ENCODE results near the gene DIAPH2.
"Not testable (repeated sequence)": the region's sequence is repeated elsewhere in the genome, so short reads cannot be mapped to it uniquely, and the experiment has no call there.

Gene DIAPH2

DNA sequence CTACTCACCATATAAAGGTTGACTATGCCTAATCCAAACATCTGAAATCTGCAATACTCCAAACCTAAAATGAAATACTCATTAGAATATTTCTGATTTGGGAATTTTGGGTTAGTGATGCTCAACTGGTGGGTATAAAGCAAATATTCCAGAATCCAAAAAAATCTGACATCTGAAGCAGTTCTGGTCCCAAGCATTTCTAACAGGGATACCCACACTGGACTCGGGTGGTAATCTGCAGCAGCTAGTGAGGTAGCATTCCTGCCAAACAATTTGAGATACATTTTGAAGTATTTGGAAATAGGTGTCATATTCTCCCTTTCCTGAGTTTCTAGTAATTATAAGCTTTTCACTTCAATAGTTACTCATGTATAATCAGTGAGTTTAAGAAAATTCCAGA, 149.5 kb downstream of the DIAPH2 start:
- DNase-seq, result no peak

DNA sequence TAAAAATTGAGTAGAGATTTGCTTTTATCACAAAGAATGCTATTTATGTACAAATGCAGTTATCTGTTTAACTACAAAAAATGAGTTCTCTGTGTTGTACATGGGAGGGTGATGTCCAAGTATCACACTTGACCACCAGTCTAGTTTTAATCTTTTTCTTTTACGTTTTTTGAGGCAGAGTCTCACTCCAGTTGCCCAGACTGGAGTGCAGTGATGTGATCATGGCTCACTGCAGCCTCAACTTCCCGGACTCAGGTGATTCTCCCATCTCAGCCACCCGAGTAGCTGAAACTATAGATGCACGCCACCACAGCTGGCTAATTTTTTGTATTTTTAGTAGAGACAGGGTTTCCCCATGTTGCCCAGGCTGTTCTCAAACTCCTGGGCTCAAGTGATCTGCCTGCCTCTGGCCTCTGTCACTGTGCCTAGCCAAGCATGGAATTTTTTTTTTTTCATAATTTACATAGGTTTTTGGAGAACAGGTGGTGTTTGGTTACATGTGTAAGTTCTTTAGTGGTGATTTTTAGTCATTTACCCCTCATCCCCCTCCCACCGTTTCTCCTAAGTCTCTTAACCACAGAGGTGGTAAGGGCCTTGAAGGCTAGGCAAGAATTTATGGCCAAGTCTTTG, 151.1 kb downstream of the DIAPH2 start:
- DNase-seq, result no peak

DNA sequence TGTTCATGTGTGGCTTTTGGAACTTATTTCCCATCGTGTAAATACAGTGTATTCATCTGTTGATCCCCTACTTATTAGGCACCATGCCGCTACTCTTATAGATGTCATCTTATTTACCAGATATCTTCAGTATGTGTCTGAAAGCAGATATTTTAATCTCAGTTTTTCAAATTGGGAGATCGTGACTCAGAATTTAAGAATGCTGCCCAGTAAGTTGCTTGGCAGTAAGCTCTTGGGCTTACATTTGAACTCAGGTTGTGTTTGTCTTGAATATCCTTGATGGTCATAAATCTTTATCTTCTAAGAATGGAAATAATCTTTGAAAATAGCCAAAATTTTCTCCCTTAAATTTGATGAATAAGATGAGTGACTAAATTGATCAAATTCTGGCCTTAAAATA, 153.2 kb downstream of the DIAPH2 start:
- no peak for DNase-seq

DNA sequence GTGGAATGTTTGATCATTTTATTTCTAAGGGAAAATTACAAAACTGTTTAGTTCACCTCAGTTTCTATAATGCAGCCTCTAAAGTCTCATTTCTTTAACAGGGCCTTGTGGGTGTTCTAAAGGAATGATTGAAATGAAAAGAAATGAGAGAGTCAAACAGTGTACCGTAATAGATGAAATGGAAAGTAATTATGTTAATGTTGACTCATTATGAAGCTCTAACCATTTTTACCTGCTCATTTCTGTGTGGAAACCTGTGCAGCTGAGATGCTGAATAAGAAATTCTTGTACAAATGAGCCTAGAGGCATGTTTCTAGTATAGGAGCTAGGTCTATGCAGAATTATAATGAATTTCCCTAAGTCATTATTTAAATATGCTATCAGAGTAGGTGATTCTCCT, 153.9 kb downstream of the DIAPH2 start:
- no peak for DNase-seq

DNA sequence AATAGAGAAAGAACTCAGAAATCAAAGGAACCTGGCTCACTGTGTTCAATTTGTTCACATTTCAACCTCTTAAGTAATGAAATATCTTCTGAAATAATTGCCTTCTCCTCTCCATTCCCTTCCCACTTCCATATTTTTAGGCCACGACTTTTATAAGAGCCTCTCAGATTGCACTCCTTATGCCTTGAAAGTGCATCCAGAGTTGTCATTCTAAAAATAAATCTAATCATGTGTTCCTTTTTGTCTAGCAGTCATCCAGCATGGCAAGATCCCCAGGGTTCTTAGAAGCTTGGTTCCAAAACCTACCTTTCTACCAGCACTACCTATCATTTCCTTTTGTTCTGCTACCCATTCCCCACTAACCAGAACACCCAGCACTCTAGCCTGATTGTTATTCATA, 156.7 kb downstream of the DIAPH2 start:
- DNase-seq, result no peak

DNA sequence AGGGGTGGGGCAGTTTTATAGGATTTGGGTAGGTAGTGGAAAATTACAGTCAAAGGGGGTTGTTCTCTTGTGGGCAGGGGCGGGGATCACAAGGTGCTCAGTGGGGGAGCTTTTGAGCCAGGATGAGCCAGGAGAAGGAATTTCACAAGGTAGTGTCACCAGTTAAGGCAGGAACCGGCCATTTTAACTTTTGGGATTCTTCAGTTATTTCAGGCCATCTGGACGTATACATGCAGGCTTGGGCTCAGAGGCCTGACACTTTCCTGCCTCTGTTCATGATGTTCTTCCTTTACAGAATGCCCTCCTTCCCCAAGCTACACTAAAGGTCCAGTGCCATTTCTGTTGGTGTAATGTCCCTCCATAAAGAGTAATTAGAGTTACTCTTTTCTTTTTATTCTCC, 157.2 kb downstream of the DIAPH2 start:
- DNase-seq, result not testable (repeated sequence)

DNA sequence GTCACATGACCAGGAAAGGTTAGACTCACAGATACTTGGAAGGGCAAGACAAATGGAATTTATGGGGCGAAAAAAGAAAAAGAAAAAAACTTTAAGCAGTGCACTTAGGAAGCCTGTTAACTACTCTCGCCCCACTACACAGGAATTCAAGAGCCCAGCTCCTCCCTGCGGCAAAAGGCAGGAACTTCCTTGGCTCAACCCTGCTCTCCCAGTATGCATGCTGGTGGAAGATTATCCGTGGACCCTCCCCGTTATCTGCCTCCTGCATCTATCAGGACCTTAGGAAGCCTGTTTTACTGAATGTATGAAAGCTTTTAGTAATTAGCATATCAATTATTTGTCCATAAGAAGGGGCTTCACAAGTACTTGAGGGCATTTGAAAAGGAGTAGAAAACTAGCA, 158.9 kb downstream of the DIAPH2 start:
- no peak for DNase-seq

DNA sequence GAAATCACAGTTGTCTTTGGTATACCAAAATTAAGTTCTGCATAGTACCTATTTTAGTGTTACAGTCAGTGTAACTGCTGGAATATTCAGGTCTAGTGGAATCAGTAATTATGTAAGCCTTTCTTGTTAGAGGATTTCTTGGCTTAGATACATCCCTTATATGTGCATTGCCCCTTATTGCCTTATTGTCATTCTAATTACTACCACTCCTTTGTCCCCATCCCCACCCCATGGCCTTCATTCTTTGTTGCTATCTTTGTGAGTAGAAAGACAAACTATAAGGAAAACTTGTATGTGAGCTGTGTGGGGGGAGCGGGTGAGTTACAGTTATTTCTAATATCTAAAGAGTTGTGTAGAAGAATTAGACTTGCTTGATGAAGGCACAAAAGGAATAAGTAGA, 162.2 kb downstream of the DIAPH2 start:
- DNase-seq, result no peak

DNA sequence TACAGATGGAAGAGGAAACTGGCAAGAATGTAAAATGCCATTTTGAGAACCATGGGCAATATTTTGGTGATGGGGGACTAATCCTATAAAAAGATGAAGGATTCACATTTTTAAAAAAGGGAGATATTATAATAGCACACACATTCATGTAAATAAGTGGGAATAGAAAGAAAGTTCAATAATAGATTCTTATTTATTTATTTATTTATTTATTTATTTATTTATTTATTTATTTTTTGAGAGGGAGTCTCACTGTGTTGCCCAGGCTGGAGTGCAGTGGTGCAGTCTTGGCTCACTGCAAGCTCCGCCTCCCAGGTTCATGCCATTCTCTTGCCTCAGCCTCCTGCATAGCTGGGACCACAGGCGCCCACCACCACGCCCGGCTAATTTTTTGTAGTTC, 174.8 kb downstream of the DIAPH2 start:
- not testable (repeated sequence) for DNase-seq

DNA sequence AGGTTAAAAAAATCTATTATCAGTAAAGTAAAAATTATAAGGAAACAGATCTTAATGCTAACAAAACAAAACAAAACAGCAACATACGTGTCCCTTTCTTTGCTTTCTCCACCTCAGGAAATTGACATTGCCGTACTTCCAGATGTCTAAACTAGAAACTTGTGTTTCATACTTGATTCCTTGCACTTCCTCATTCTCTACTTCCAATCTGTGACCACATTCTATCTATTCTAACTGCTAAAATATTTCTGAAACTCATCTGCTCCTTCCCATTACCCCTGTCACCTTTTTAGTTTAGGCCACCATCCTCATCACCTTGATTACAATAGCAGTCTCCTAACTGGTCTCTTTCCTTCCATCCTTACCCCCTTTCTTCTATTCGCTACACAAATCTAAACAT, 176.6 kb downstream of the DIAPH2 start:
- DNase-seq, result no peak

DNA sequence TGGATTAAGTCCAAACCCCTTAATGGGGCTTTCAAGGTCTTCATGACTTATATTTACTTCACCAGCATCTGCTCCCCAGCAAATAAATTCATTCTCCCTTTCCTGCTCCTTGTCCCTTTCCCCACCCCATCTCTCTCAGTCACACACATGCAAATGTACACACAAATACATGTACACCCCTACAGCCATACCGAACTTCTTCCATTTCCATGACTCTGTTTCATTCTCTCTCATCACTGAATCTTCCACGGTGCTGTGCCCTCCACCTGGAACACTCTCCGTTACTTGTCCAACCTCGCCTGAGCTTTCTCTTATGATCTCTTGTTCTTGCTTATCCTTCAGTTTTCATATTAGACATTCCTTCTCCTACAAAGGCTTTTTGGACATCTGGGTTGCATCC, 177.0 kb downstream of the DIAPH2 start:
- no peak for DNase-seq

DNA sequence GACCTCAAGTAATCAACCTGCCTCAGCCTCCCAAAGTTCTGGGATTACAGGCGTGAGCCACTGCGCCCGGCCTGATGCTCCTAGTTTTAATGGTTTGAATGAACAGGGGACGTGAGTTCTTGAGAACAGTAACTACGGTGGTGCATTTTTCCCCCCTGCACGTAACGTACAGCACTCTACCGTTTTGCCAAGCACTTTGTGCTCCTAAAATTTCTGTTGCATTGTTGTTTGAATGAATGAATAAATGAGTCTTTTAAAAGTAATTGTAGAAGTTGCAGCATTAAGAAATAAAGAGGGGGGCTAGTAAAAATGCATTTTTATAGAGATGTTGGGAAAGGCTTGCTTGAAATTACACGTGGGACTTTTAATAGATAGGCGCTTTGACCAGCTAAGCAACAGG, 199.0 kb downstream of the DIAPH2 start, which contains the start of gene RPA4:
RPA4 (plus strand) TSS at position 301 of the 400 bp plus-strand sequence. CDS start 403 bp downstream, outside the sequence.
- DNase-seq, result no peak

DNA sequence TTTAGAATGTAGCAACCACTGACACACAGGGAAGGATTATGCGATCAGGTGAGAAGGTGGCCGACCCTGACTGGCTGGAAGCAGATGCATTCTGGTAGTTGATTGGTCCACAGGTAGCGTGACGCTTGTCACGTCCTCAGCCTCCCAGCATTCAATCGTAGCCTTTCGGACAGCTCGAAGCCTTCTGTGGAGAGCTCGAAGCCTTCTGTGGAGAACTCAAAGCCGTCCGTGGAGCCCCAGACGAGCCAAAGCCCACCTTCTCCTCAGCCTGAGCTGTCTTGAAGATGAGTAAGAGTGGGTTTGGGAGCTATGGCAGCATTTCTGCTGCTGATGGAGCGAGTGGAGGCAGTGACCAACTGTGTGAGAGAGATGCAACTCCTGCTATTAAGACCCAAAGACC, 199.4 kb downstream of the DIAPH2 start:
- DNase-seq, result no peak

DNA sequence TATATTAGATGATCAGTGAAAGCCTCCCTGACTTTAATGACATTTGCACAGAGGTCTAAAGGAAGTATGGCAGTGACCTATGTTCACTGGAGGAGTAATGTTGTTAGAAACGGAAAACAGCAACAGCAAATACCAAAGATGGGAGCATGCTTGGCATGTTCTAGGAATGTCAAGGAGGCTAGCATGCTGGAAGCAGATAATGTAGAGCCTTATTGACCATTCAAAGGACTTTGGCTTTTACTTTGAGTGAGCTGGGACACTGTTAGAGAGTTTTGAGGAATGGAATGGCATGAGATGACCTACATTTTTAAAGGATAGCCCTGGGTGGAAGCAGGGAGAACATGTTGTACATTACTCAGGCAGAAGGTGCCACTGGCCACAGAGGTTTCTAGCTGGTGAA, 205.1 kb downstream of the DIAPH2 start:
- DNase-seq, result no peak

DNA sequence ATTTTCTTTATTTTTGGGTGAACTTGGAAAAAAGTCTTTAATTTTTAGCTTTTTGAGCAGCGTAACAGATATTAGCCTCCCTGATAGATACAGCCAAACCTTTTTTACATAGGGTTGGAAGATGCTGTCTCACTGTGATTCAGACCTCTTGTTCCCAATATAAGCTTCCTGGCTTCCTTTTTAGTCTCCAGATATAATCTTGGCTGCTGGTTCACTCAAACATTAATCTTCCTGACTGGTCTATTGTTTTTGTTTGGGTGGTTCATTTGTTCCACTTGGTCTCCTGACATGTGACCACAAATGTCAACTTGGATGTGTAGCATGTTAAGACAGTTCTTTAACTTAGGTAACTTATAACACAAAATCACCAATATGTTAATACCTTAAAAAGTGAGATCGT, 222.1 kb downstream of the DIAPH2 start:
- no peak for DNase-seq

DNA sequence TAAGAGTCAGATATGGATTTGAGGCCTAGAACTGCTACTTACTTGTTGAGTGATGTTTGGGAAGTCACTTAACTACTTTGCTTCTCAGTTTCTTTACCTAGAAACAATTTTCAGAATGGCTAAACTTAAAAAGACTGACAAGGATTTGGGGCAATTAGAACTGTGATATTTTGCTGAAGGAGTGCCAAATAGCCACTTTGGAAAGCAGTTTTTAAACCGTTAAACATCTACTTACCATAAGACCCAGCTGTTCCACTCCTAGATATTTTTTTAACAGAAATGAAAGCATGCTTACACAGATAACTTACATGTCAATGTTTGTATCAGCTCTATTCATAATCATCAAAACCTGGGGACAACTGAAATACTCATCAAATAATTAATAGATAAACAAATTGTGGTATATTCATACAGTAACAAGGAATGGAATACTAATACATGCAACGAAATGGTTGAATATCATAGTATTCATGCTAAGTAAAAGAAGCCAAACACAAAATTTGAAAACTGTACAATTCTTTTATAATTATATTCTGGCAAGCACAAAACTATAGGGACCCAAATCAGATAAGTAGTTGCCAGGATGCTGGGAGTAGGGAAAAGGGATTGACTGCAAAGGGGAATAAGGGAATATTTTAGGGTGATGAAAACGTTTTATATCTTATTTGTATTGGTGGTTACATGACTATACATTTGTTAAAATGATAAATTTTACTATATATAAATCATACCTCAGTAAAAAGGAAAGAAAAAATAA, 223.1 kb downstream of the DIAPH2 start:
- no peak for DNase-seq

DNA sequence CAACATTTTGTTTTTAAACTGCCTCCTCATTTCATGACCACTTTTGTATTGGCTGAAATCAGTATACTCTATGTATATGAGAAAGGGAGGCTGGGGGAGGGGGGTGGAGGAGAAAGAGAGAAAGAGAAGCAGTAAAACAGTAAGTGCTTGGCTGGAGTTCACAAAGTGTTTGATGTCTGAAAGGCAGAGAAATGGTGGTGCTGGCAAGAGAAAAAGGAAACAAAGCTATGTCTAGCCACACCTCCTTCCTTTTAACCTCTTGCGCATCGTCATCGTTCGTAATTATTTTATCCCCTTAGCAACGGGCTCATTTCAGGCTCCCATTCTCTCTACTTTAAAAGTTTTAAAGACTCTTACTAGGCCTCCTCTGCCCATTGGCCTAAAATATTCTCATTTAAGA, 224.6 kb downstream of the DIAPH2 start:
- DNase-seq, result no peak

DNA sequence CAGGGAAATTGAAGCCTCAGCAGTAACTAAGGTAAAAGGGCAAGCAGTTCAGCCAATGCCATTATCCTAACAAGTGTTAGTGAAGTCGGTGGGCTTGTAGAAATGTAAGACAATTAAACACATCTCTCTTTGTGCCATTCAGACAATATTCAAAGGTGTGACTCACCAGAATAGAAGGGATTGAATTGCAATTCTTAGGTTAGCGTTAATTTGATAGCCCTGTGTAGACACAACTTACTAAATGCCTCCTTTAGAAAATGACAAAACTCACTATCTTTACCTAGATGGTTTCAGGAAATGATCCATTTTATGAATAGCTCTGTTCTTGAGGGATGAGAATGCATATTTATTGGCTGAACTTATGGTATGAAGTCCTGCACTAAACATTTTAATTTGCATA, 234.2 kb downstream of the DIAPH2 start:
- DNase-seq, result no peak

DNA sequence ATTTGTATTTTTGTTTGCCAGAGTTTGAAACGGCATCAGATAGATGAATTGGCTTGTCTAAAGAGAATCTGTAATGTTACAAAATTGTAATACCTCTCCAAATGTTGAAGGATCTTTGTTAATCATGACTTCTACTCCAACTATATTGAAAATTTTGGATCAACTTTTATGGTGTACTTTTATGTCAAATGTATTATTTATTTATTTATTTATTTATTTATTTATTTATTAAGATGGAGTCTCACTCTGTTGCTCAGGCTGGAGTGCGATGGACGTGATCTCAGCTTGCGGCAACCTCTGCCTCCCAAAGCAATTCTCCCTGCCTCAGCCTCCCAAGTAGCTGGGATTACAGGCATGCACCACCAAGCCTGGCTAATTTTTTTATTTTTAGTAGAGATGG, 235.0 kb downstream of the DIAPH2 start:
- no peak for DNase-seq

DNA sequence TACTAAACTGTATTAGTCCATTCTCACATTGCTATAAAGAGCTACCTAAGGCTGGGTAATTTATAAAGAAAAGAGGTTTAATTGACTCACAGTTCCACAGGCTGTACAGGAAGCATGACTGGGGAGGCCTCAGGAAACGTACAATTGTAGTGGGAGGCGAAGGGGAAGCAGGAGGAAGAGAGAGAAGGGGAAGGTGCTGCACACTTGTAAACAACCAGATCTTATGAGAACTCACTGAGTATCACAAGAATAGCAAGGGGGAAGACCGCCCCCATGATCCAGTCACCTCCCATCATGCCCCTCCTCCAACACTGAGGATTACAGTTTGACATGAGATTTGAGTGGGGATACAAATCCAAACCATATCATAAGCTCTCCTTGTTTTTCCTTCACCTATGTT, 239.9 kb downstream of the DIAPH2 start:
- DNase-seq, result no peak

DNA sequence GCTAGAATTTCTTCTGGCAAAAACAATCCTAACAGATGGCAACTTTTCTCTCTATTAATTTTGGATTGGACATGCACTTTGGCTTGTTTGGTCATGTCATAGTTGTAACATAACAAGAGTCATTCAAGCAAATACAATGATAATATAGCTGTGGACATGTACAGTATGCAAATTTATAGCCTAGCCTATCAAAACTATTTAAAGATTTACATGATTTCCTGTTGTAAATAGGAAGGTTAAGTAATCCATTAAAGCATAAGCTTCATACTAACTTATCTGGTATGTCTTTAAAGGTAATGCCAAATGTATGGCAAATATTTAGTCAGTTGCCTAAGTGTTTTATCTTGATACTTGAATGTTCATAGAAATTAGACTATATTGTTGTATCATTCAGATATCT, 244.4 kb downstream of the DIAPH2 start:
- DNase-seq, result no peak

DNA sequence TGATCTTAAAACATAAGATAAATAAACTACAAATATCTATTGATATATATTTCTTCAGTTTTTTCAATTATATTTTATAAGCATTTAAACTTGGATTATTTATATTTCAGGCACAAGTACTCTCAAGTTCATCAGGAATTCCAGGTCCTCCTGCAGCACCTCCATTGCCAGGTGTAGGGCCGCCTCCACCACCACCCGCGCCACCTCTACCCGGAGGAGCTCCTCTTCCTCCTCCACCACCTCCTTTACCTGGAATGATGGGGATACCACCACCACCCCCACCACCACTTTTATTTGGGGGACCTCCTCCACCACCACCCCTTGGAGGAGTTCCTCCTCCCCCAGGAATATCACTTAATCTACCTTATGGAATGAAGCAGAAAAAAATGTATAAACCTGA, 273.1 kb downstream of the DIAPH2 start:
- no peak for DNase-seq

DNA sequence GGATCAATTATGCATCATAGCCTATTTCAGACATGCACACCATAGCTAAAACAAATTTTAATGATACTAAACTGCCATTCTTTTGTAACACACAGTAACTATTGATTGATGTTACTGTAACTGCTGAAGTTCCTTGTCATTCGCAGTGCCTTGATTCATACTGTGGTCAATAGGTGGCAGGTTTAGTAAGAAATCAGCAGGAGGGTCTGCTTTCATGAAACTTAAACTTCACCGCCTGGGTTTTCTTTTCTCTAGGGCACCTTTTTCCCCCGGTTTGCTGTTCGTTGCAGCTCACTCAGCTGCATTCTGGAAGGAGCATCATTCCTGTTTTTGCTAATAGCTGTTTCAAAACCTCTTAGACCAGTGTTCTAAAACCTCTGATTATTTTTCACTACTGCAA, 287.2 kb downstream of the DIAPH2 start:
- DNase-seq, result no peak

DNA sequence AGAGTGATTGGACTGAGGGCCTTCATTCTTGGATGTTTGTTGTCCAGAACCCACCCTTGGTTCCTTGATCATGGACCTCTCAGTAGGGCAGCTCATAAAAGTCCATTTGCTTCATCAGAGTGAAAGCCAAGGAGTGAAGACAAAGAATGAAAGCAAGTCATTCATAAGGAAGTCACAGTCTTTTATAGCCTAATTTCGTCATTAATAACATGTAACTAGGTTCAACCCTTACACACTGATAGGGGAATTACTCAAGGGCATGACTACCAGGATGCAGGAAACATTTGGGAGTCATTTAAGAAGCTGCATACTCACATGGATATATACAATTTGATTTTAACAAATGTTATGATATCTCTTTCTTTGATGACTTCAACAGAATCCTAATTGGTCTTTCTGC, 294.3 kb downstream of the DIAPH2 start:
- DNase-seq, result no peak

DNA sequence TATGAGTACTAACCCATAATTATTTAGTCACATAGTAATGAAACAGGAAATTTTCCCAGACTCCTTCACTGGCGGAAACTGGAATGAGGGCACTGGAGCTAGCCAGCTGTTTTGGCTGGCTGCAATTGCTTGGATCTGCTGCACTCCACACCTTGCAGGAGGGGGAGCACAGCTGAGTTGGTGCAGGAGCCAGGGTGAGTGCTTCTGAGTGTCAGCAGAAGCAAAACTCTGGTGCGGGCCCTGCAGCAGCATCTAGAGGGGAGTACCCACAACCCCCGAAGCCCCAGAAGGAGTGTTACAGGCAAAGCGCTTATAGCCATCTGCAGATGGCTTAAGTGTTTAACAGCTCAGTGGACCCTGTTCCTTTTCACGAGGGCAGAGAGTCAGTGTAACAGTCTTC, 295.1 kb downstream of the DIAPH2 start:
- DNase-seq, result no peak

Measured in activated CD4-positive, alpha-beta T cell treated with anti-CD3 and anti-CD28 coated beads for 48 hours (primary cell).